Ovary (tissue), 9 donors: ENCODE measurements around the gene HNF1A. TPM values are rescaled to one million over a fixed set of nuclear protein-coding genes. Genes with fewer than 3 reads are reported as not detected.

Experiments used
- polyA plus RNA-seq, 2 donors: library from polyadenylated mRNA; stranded (reverse); fragments of 200-250 nt in 1 of 2; fragments of 350-450 nt in 1 of 2; fragmentation: Illumina TruSeq in 1 of 2; extraction: RNeasy Lipid Tissue Mini Kit (QIAGEN cat#74804) in 1 of 2; gene quantifications; one replicate each; pipeline ENCODE4 v1.2.3, GENCODE V29; 2013 to 2014
- total RNA-seq, 7 donors: library from RNA; depleted of rRNA in 2 of 7; stranded (reverse); fragments of >200 nt in 2 of 7; fragmentation: NEBNext Ultra II Directional in 3 of 7; extraction: Animal tissue kit (Norgen Biotek cat#: 25700) in 3 of 7; gene quantifications; one replicate each; pipeline versions ENCODE4 v1.1.0 to v1.2.4, GENCODE V29; 2016 to 2023
- donor health status: DM: no; HTN: no; CAD: no; lungs with moderate emphysema.
- donor health status: DM: no; HTN: no; CAD: no.
- donor health status: Bipolar disorder and iron deficiency.
- donor health status: DM: yes; HTN: yes; CAD: no.
- donor health status: DM: no; HTN: no; CAD: no.
- donor health status: DM: yes; HTN: yes; CAD: no.

Gene HNF1A
- total and polyA plus RNA-seq, 9 donors: 0.10 to 1.4 (median 0.17) TPM; not detected in 5

Other genes with a start within 250 kb of the HNF1A start
- gene SPPL3, start 74.2 kb upstream of the HNF1A start, total RNA-seq: 10 to 100 TPM; 28.5 to 69.8 (median 51.9) TPM
- gene SPPL3, start 74.2 kb upstream of the HNF1A start, polyA plus RNA-seq: 10 to 100 TPM; 24.2 to 87.4 TPM
- 10 to 100 TPM; 10.6 to 22.9 (median 17.9) TPM for gene C12orf43, start 37.9 kb downstream of the HNF1A start, total RNA-seq
- 10 to 100 TPM; 14.8 to 16.4 TPM for gene C12orf43, start 37.9 kb downstream of the HNF1A start, polyA plus RNA-seq
- under 1 TPM in 6 of 7 donors, not detected in 1; 0.12 to 0.61 (median 0.35) TPM for gene OASL, start 60.7 kb downstream of the HNF1A start, total RNA-seq
- 1 to 10 TPM in 1 of 2 donors, under 1 TPM in 1; 0.42 to 2.8 TPM for gene OASL, start 60.7 kb downstream of the HNF1A start, polyA plus RNA-seq
- 10 to 100 TPM in 2 of 7 donors, 1 to 10 TPM in 5; 4.7 to 10.8 (median 6.9) TPM for gene P2RX7, start 154.3 kb downstream of the HNF1A start, total RNA-seq
- gene P2RX7, start 154.3 kb downstream of the HNF1A start, polyA plus RNA-seq: 1 to 10 TPM; 5.3 to 9.5 TPM
- 10 to 100 TPM; 17.8 to 46.7 (median 24.5) TPM for gene P2RX4, start 231.6 kb downstream of the HNF1A start, total RNA-seq
- gene P2RX4, start 231.6 kb downstream of the HNF1A start, polyA plus RNA-seq: 10 to 100 TPM; 26.6 to 44.5 TPM